Panc1 (cell line): ENCODE data around the gene C4orf36.

Source experiments
- POLR2AphosphoS5 ChIP-seq: IDR thresholded peaks from 2 replicates; pipeline ENCODE4 v1.6.1; 2012; ENCODE audit warnings: mild to moderate bottlenecking, low read depth, low read length, moderate library complexity
- SIN3A ChIP-seq: IDR thresholded peaks from 2 replicates; pipeline ENCODE4 v1.6.1; 2012; ENCODE audit warnings: low read depth, mild to moderate bottlenecking, low read length, moderate library complexity, borderline replicate concordance; ENCODE audit not compliant: insufficient read depth
- TCF7L2 ChIP-seq: IDR thresholded peaks from 2 replicates; pipeline ENCODE4 v1.6.1; 2011; ENCODE audit warnings: mild to moderate bottlenecking, low read depth, low read length, inconsistent platforms
- TF ChIP-seq, protein P1 (sequence below): fragments of 450-650 bp; IDR thresholded peaks from 2 replicates; pipeline ENCODE4 v1.5.1; 2017; ENCODE audit warnings: mild to moderate bottlenecking
- TF ChIP-seq, protein P2 (sequence below), 2 experiments: IDR thresholded peaks; 2 replicates each; pipeline ENCODE4 v1.6.1; 2011 to 2012; ENCODE audit warnings: low read depth in 2 of 2, control low read depth in 1 of 2, low read length in 1 of 2, mild to moderate bottlenecking in 1 of 2, moderate library complexity in 1 of 2; ENCODE audit not compliant: insufficient read depth in 1 of 2

DNA sequence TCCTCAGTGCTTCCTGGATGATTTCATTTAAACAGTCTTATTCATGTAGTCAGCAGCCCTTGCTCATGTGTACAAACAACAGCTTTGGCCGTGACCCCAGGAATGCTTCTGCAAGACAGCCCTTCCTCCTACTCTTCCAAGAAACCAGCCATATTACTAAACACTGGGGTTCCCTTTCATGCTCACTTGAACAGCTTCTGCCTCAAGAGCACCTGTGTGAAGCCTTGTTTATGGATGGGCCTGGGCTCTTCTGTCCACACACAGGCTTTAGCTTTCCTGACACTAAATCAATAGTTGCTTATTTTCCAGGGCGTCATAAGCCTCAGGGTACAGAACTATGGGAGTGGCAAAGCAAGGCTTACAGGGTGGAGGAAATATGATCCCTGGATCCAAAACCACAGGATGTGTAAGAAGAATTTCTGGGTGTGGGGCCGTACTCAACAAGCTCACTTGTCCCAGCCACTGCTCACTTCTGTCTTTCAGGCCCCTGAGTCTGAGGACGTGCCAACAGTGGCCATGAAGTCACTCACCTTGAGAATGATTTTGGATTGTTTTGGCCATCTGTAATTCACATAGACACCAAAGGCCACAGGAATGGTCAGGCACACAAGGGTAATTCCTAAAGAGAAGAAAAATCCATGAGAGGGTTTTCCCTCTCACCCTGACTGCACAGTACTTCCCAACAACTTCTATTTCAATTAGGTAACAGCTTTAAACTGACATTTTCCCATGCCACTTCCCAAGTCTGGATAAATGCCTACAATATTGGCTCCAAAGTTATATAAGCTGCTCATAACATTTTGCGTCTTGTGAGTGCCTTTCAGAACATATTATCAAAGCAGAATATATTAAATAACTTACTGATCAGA, 60.7 kb downstream of the C4orf36 start:
- TF ChIP-seq, protein P1, sequence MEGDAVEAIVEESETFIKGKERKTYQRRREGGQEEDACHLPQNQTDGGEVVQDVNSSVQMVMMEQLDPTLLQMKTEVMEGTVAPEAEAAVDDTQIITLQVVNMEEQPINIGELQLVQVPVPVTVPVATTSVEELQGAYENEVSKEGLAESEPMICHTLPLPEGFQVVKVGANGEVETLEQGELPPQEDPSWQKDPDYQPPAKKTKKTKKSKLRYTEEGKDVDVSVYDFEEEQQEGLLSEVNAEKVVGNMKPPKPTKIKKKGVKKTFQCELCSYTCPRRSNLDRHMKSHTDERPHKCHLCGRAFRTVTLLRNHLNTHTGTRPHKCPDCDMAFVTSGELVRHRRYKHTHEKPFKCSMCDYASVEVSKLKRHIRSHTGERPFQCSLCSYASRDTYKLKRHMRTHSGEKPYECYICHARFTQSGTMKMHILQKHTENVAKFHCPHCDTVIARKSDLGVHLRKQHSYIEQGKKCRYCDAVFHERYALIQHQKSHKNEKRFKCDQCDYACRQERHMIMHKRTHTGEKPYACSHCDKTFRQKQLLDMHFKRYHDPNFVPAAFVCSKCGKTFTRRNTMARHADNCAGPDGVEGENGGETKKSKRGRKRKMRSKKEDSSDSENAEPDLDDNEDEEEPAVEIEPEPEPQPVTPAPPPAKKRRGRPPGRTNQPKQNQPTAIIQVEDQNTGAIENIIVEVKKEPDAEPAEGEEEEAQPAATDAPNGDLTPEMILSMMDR: no peak
- TF ChIP-seq SIN3A (no peak), POLR2AphosphoS5 (no peak), TCF7L2 (no peak)
- TF ChIP-seq, protein P2, sequence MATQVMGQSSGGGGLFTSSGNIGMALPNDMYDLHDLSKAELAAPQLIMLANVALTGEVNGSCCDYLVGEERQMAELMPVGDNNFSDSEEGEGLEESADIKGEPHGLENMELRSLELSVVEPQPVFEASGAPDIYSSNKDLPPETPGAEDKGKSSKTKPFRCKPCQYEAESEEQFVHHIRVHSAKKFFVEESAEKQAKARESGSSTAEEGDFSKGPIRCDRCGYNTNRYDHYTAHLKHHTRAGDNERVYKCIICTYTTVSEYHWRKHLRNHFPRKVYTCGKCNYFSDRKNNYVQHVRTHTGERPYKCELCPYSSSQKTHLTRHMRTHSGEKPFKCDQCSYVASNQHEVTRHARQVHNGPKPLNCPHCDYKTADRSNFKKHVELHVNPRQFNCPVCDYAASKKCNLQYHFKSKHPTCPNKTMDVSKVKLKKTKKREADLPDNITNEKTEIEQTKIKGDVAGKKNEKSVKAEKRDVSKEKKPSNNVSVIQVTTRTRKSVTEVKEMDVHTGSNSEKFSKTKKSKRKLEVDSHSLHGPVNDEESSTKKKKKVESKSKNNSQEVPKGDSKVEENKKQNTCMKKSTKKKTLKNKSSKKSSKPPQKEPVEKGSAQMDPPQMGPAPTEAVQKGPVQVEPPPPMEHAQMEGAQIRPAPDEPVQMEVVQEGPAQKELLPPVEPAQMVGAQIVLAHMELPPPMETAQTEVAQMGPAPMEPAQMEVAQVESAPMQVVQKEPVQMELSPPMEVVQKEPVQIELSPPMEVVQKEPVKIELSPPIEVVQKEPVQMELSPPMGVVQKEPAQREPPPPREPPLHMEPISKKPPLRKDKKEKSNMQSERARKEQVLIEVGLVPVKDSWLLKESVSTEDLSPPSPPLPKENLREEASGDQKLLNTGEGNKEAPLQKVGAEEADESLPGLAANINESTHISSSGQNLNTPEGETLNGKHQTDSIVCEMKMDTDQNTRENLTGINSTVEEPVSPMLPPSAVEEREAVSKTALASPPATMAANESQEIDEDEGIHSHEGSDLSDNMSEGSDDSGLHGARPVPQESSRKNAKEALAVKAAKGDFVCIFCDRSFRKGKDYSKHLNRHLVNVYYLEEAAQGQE (IDR thresholded peaks at IDR 0.05; ENCODE audit: insufficient read depth in 1 of 2, low read depth in 2 of 2, low read length in 1 of 2): no peak
